HUES48 (cell line): Measurements from ENCODE around the gene DIPK1C.

Experiments used
- H3K27ac ChIP-seq: one replicate; pipeline ENCODE4 v1.7.0; 2013; ENCODE audit warnings: low read depth, low read length, inconsistent platforms
- H3K27me3 ChIP-seq: 2 replicates; pipeline ENCODE4 v1.6.1; 2013; ENCODE audit warnings: mild to moderate bottlenecking, low read length; ENCODE audit not compliant: control insufficient read depth, insufficient read depth
- H3K36me3 ChIP-seq: 2 replicates; pipeline ENCODE4 v1.6.1; 2013; ENCODE audit warnings: low read length; ENCODE audit not compliant: control insufficient read depth, insufficient read depth
- H3K4me1 ChIP-seq: 2 replicates; pipeline ENCODE4 v1.6.1; 2013; ENCODE audit warnings: mild to moderate bottlenecking, low read length; ENCODE audit not compliant: control insufficient read depth, insufficient read depth
- H3K4me3 ChIP-seq: 2 replicates; pipeline ENCODE4 v1.5.1; 2013; ENCODE audit warnings: mild to moderate bottlenecking, low read depth, low read length
- H3K9ac ChIP-seq: 2 replicates; pipeline ENCODE4 v1.6.1; 2013; ENCODE audit warnings: mild to moderate bottlenecking, low read depth, low read length, moderate library complexity
- H3K9me3 ChIP-seq: 2 replicates; pipeline ENCODE4 v1.6.1; 2013; ENCODE audit warnings: low read length; ENCODE audit not compliant: control insufficient read depth, insufficient read depth

DIPK1C gene

DNA sequence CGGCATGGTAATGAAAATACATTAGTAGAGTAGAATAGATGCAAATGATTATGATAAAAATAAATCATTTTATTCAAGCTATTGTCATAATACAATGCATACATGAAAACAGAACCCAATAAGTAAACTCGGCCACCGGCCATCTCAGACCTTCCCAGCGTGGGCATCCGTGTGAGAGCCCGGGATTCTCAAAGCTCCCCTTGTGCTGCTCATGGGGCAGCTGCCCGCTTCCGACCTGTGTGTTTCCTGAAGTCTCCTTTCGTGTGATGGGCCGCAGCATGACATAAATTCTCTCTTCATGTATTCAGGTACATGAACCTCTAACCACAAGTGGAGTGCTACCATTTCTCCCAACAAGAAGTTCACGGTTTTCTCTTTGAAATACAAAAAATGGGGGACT lies 25.6 kb upstream of the DIPK1C start:
- Histone ChIP-seq H3K36me3 (no peaks in the 10 kb centered on the region), H3K4me3 (no peak overlapping the region), H3K27ac (no peak overlapping the region), H3K4me1 (no peaks in the 10 kb centered on the region), H3K9ac (no peak overlapping the region), H3K27me3 (no peaks in the 10 kb centered on the region), H3K9me3 (no peaks in the 10 kb centered on the region)

DNA sequence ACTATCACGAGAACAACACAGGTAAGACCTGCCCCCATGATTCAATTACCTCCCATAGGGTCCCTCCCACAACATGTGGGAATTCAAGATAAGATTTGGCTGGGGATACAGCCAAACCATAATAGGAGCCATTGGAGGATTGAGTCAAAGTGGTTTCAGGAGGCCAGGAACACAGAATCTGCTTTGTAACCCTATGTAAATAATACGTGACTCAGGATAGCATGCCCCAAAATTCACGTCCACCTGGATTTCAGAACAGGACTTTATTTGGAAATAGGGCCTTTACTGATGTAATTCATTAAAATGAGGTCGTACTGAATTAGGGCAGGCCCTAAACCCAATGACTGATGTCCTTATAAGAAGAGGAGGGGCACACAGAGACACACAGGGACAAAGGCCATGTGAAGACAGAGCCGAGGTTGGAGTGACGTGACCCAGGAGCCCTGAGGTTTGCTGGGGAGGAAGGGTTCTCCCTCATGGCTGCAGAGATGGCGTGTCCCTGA lies 23.1 kb upstream of the DIPK1C start:
- H3K4me3 ChIP-seq, result no peak overlapping the region
- no peaks in the 10 kb centered on the region for H3K9me3 ChIP-seq
- no peaks in the 10 kb centered on the region for H3K36me3 ChIP-seq
- H3K27me3 ChIP-seq, result no peaks in the 10 kb centered on the region
- H3K27ac ChIP-seq, result no peak overlapping the region
- H3K4me1 ChIP-seq, result peaks cover 7% of the 10 kb centered on the region; the same call in 1 of the 2 replicates
- no peak overlapping the region for H3K9ac ChIP-seq

DNA sequence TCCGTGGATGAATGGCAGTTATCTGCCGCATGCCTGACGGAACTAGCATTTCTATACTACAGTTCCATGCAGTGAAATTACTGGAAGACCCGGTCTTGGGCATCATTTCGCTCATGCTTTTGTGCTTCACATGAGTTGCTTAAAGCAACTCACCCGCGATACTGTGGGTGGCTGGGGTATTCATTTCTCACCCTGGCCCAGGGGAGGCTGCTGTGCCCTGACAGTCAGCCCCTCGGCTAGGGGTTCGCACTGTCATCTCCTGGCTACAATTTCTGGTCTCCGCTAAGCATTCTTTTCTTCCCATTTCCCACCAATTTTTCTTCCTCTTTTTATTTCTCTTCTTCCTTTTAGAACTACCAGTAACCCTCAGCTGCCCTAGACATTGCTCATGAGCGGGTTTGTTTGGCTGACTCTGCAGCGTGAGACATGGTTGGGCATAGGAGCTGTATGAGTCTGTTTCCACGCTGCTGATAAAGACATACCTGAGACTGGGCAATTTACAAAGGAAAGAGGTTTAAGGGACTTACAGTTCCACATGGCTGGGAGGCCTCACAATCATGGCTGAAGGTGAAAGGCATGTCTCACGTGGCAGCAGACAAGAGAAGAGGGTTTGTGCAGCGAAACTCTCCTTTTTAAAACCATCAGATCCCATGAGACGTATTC lies 22.5 kb upstream of the DIPK1C start:
- Histone ChIP-seq H3K9ac (no peak overlapping the region), H3K27me3 (no peaks in the 10 kb centered on the region), H3K27ac (no peak overlapping the region), H3K4me1 (peaks cover 7% of the 10 kb centered on the region; the same call in 1 of the 2 replicates), H3K9me3 (no peaks in the 10 kb centered on the region), H3K36me3 (no peaks in the 10 kb centered on the region), H3K4me3 (no peak overlapping the region)

DNA sequence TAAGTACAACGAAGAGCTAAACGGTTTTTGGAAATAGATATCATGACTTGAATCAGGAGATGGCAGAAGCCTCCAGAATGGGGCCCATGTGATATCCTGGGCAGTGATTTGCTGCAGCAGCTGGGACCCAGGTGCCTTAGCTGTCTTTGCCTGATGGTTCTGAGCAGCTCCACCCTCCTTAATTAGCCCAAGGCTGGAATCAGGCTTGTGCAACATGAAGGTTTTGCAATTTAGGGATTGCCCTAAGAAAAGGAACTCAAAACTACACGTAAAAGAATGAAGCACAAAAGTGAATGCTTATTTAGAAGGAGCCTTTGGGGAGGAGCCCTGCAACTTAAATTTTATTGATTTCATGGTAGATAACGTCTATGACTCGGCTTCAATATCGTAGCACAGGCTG lies 21.8 kb upstream of the DIPK1C start:
- no peak overlapping the region for H3K9ac ChIP-seq
- peaks cover 7% of the 10 kb centered on the region; the same call in 1 of the 2 replicates for H3K4me1 ChIP-seq
- no peak overlapping the region for H3K4me3 ChIP-seq
- no peaks in the 10 kb centered on the region for H3K27me3 ChIP-seq
- H3K9me3 ChIP-seq, result no peaks in the 10 kb centered on the region
- no peaks in the 10 kb centered on the region for H3K36me3 ChIP-seq
- no peak overlapping the region for H3K27ac ChIP-seq

DNA sequence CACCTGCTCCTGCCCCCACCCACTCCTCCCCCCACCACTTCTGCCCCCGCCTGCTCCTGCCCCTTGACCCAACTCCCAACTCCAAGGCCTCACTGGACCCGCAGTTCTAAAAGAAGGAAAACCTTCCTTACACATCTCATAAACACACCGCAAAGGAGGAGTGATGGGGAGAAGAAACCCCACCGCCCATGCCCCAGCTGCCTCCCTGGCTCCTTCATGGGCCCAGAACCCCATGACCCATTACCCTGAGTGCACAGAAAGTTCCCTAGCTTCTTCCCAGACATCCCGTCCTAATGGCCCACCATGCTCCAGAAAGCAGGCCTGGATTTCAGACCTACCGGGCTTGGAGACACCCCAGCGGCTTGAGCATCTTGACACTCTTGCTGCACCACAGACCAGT lies 21.2 kb upstream of the DIPK1C start:
- Histone ChIP-seq H3K4me3 (no peak overlapping the region), H3K27ac (no peak overlapping the region), H3K4me1 (peaks cover 7% of the 10 kb centered on the region; the same call in 1 of the 2 replicates), H3K9ac (no peak overlapping the region), H3K27me3 (no peaks in the 10 kb centered on the region), H3K36me3 (no peaks in the 10 kb centered on the region), H3K9me3 (no peaks in the 10 kb centered on the region)

DNA sequence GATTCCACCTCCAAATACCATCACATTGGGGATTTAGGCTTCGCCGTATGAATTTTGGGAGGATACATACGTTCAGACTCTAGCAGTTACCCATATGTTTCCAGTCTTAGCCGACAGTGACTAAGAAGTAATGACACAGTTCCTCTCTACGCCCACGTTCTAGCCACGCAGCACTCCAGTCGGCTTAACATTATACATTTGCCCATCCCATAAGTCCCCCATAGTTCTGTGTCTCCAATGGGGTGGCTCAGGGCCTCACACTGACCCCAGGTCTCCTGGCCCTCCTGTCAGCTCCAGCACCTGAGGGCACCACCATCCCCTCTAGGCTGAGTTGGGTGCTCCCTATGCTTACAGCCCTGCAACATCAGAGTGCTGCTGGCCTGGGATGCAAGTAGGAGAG lies 20.7 kb upstream of the DIPK1C start:
- Histone ChIP-seq H3K4me1 (peaks cover 7% of the 10 kb centered on the region; the same call in 1 of the 2 replicates), H3K27me3 (no peaks in the 10 kb centered on the region), H3K27ac (no peak overlapping the region), H3K4me3 (no peak overlapping the region), H3K9me3 (no peaks in the 10 kb centered on the region), H3K9ac (no peak overlapping the region), H3K36me3 (no peaks in the 10 kb centered on the region)

DNA sequence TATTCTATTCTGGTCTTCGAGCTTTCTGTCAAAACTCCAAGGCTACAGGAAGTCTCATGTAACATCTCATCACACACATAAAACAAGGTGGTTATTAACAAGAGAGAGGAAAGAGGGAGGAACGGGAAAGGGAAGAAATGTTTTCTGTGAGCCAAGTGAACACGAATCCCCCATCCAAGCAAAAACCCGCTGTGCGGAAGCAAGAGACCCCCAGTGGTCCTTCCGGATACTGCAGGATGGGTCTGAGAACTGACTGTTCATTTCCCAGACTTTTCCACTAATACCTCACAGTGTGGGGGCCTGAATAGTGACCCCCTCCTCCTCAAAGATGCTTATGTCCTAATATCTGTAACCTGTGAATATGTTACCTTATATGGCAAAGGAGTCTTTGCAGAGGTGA lies 19.0 kb upstream of the DIPK1C start:
- Histone ChIP-seq H3K9ac (no peak overlapping the region), H3K4me3 (no peak overlapping the region), H3K36me3 (no peaks in the 10 kb centered on the region), H3K9me3 (no peaks in the 10 kb centered on the region), H3K4me1 (peaks cover 7% of the 10 kb centered on the region; the same call in 1 of the 2 replicates), H3K27ac (no peak overlapping the region), H3K27me3 (no peaks in the 10 kb centered on the region)

DNA sequence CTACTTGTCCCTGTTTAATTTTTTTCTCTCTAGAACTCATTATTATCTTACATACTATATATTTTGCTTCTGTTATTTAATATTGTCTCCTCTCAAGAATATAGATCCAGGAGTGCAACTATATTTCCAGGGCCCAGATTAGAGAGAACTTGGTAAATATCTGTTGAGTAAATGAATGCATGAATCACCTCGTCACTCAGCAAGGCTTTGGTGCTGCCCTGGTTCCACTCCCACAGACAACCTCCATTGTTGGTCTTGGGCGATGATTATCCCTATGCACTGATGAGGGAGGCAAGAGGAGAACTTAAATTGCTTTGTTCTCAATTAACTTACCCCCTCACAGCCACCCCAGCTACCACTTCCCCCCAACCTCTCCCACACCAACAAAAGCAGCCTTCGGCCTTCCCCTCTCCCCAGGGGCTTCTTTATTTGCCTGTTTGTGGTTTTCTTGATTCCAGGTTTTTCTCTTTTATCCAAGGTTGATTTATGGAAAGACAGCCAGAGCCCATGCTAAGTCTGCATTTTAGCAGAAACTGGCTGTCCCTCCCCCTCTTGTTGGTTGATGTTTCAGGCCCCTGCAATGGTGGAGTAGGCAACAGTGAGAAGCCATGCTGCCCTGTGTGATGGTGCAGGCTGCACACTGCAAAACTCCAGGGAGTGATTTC lies 17.0 kb upstream of the DIPK1C start:
- no peak overlapping the region for H3K27ac ChIP-seq
- no peak overlapping the region for H3K4me3 ChIP-seq
- H3K4me1 ChIP-seq, result peaks cover 7% of the 10 kb centered on the region; the same call in 1 of the 2 replicates
- H3K9me3 ChIP-seq, result 0 out of 2 replicates have a peak, but pooled peaks cover 7% of the 10 kb centered on the region
- no peaks in the 10 kb centered on the region for H3K27me3 ChIP-seq
- no peak overlapping the region for H3K9ac ChIP-seq
- H3K36me3 ChIP-seq, result no peaks in the 10 kb centered on the region

DNA sequence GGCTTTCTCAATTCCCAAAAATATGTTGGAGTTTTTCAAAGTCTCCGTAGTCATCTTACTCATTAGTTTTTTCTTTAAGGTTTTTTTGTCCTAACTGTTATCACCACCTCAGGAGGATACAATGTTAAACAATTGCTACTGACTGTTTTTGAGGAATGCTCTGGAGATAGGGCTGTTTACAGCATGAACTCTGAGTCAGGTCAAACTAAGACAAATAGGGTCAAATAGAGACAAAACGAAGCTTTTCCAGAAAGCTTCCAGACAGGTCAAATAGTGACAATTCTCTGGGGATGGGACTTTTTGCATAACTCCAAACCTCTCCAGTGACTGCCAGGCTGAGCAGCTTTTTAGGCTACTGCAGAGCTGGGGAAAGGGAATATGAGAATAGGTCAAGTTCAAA lies 15.2 kb upstream of the DIPK1C start:
- H3K27ac ChIP-seq, result peak overlapping the region; percentile 15
- H3K27me3 ChIP-seq, result no peaks in the 10 kb centered on the region
- H3K4me1 ChIP-seq, result peaks cover 7% of the 10 kb centered on the region; the same call in 1 of the 2 replicates
- H3K9me3 ChIP-seq, result 0 out of 2 replicates have a peak, but pooled peaks cover 7% of the 10 kb centered on the region
- H3K9ac ChIP-seq, result no peak overlapping the region
- H3K4me3 ChIP-seq, result no peak overlapping the region
- no peaks in the 10 kb centered on the region for H3K36me3 ChIP-seq

DNA sequence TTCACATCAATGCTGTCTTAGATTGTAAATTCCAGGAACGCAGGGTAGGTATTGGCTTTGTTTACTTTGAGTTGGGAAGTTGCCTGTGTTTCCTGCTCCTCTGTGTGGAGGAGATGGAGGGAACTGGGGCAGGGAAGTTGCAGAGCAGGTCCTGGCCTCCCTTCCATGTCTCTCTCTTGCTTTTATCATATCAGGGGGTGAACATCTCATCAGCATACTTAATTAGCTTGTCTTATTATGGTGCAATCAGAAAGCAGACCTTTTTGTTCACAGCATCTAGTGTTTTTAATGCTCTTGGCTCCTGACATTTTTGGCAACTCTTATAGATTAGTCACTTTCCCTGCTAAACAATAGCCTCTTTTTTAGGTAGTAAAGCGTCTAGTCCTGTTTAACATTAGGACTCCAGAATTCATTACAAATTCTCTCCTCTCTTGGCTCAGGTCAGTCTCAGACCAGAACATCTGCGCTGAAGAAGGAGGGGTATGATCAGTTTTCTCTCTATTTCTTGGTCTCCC lies 11.5 kb upstream of the DIPK1C start:
- Histone ChIP-seq H3K4me1 (no peaks in the 10 kb centered on the region), H3K36me3 (no peaks in the 10 kb centered on the region), H3K4me3 (no peak overlapping the region), H3K9ac (no peak overlapping the region), H3K9me3 (0 out of 2 replicates have a peak, but pooled peaks cover 7% of the 10 kb centered on the region), H3K27me3 (no peaks in the 10 kb centered on the region), H3K27ac (no peak overlapping the region)

DNA sequence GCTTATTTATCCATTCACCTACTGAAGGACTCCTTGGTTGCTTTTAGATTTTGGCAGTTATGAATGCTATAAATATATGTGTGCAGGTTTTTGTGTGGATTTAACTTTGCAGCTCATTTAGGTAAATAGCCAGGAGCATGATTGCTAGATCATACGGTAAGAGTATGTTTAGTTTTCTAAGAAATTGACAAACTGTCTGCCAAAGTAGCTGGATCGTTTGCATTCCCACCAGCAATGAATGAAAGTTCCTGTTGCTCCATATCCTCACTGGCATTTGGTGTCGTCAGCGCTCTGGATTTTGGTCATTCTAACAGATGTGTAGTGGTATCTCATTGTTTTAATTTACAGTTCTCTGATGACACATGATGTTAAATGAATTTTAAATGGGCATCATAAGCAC lies 8.7 kb upstream of the DIPK1C start:
- Histone ChIP-seq H3K9ac (no peak overlapping the region), H3K4me1 (no peaks in the 10 kb centered on the region), H3K36me3 (no peaks in the 10 kb centered on the region), H3K4me3 (no peak overlapping the region), H3K27me3 (no peaks in the 10 kb centered on the region), H3K27ac (no peak overlapping the region), H3K9me3 (0 out of 2 replicates have a peak, but pooled peaks cover 7% of the 10 kb centered on the region)
